ENCODE measurements around the gene SLC29A3. TPM values are rescaled to one million over a fixed set of nuclear protein-coding genes. Genes with fewer than 3 reads are reported as not detected.

Gene SLC29A3
- total and polyA plus RNA-seq, 10 of the 15 experiments (the other 5 are each of a cell fraction or from before 2014, with no cell fraction given): 1.5 to 4.0 (median 2.7) TPM

DNA sequence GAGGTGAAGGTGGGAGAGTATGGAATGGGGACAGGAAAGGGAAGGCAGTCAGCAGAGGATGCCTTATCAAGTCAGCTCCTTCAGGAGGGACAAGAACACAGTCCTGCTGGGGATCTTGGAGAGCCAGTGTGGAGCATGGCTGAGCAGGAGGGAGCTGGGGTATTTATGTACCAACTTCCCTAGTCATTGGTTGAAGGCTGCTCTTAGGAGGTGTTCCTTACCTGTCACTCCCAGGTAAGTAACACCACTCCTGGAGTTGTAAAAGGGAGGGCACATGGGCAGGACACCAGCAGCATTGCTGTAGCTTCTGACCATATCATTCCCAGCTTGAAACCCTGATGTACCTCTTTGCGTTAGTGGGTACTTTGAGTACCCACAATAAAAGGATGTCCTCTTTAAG lies 29.8 kb downstream of the SLC29A3 start (continued):
- TF ChIP-seq BRCA1 (IDR thresholded peaks at IDR 0.05; ENCODE audit: low read depth, low read length) (no peak), RBBP5 (conservative IDR thresholded peaks at IDR 0.05) (no peak), ZBED1 (IDR thresholded peaks at IDR 0.05; ENCODE audit: borderline replicate concordance) (no peak), RCOR1 (conservative IDR thresholded peaks at IDR 0.05; ENCODE audit: low read depth, low read length) (no peak)

DNA sequence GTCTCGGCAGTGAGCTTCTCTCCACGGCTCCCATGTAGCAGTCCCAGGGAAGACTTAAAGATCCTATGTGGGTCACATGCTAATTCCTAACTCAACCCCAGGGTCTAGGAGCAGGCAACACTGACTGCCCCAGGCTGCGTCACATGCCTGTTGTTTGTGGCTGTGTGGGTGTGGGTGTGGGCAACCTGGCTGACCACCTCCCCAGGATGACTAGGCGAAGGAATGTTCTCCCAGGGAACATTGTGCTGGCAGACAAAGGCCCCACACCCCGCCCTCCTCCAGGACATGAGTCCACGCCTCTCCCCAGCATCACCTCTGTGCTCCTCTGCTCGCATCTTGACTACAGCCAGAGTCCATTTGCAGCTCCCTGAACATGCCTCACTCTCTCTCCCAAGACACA lies 30.3 kb downstream of the SLC29A3 start:
- H3K36me3 ChIP-seq (ENCODE audit: control insufficient read depth in 2 of 2, insufficient read depth in 2 of 2, low read length in 1 of 2): no peaks in the 10 kb centered on the region
- DNase-seq (ENCODE audit: low read depth, low spot score) (no peak), FAIRE-seq (no peak), ATAC-seq (no peak)
- SMC1A ChIA-PET (ENCODE audit: uncharacterized antibody, unreplicated experiment): interaction anchor here (2.1 kb wide), 1 partner anchor 23 kb away, joined by 5 read pairs; no protein-coding TSS in a partner anchor
- CTCF ChIA-PET: interaction anchor here (1.3 to 2.4 kb wide), 2 partner anchors 14 to 28 kb away, joined by 3 to 6 read pairs; no protein-coding TSS in a partner anchor
- intact Hi-C loops (cut with micrococcal nuclease; ENCODE audit: unreplicated experiment): no loop called here
- no peak overlapping the region for H2AFZ ChIP-seq (ENCODE audit: control insufficient read depth, low read depth, low read length)
- no peaks in the 10 kb centered on the region for H4K20me1 ChIP-seq (ENCODE audit: control insufficient read depth, insufficient read depth)
- POLR2A ChIA-PET: interaction anchor here (1.4 kb wide), 1 partner anchor 23 kb away, joined by 3 read pairs; no protein-coding TSS in a partner anchor
- no peak overlapping the region for H3K4me2 ChIP-seq (ENCODE audit: control insufficient read depth, insufficient read depth)
- no peak overlapping the region for H3K9ac ChIP-seq (ENCODE audit: control insufficient read depth, insufficient read depth, low read length)
- RAD21 ChIA-PET (ENCODE audit: unreplicated experiment): no interaction called here
- H3K27ac ChIP-seq (ENCODE audit: control insufficient read depth, insufficient read depth): no peak overlapping the region
- no TSS peak for BruUV-seq (replicated peaks)
- H3K4me1 ChIP-seq (ENCODE audit: control insufficient read depth, insufficient read depth, low read length): no peaks in the 10 kb centered on the region
- in situ Hi-C loops (cut with MboI): no loop called here
- 57% methylated on average over 5 of the region's 7 CpGs for WGBS (ENCODE audit: insufficient coverage, insufficient replicate concordance, low lambda C conversion rate, missing lambda C conversion rate)
- no peaks in the 10 kb centered on the region for H3K27me3 ChIP-seq (replicated peaks in 1 of 2; ENCODE audit: control insufficient read depth in 2 of 2, insufficient read depth in 2 of 2, low read length in 1 of 2)
- H3K79me2 ChIP-seq (ENCODE audit: control insufficient read depth, insufficient read depth, low read length): no peaks in the 10 kb centered on the region
- no peaks in the 10 kb centered on the region for H3K9me3 ChIP-seq (replicated peaks; ENCODE audit: control insufficient read depth, insufficient read depth, low read length)
- TF ChIP-seq ZNF217 (IDR thresholded peaks at IDR 0.05) (no peak), ZNF622 (IDR thresholded peaks at IDR 0.05) (no peak), SP1 (IDR thresholded peaks at IDR 0.05; ENCODE audit: low read depth, low read length) (no peak), MTA2 (IDR thresholded peaks at IDR 0.05; ENCODE audit: low read depth) (no peak), SIN3A (IDR thresholded peaks at IDR 0.05; ENCODE audit: low read depth, low read length) (no peak), RFX5 (IDR thresholded peaks at IDR 0.05; ENCODE audit: low read depth, low read length) (no peak), BCL11A (IDR thresholded peaks at IDR 0.05; ENCODE audit: low read depth, low read length) (no peak), ZZZ3 (IDR thresholded peaks at IDR 0.05; ENCODE audit: control insufficient read depth, insufficient read length, low read depth) (no peak), BMI1 (IDR thresholded peaks at IDR 0.05; ENCODE audit: borderline replicate concordance) (no peak)
- TF ChIP-seq, protein P1, sequence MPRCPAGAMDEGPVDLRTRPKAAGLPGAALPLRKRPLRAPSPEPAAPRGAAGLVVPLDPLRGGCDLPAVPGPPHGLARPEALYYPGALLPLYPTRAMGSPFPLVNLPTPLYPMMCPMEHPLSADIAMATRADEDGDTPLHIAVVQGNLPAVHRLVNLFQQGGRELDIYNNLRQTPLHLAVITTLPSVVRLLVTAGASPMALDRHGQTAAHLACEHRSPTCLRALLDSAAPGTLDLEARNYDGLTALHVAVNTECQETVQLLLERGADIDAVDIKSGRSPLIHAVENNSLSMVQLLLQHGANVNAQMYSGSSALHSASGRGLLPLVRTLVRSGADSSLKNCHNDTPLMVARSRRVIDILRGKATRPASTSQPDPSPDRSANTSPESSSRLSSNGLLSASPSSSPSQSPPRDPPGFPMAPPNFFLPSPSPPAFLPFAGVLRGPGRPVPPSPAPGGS (IDR thresholded peaks at IDR 0.05; ENCODE audit: borderline replicate concordance, insufficient read depth, low read depth, low read length, poor library complexity, severe bottlenecking): no peak
- TF ChIP-seq, protein P2, sequence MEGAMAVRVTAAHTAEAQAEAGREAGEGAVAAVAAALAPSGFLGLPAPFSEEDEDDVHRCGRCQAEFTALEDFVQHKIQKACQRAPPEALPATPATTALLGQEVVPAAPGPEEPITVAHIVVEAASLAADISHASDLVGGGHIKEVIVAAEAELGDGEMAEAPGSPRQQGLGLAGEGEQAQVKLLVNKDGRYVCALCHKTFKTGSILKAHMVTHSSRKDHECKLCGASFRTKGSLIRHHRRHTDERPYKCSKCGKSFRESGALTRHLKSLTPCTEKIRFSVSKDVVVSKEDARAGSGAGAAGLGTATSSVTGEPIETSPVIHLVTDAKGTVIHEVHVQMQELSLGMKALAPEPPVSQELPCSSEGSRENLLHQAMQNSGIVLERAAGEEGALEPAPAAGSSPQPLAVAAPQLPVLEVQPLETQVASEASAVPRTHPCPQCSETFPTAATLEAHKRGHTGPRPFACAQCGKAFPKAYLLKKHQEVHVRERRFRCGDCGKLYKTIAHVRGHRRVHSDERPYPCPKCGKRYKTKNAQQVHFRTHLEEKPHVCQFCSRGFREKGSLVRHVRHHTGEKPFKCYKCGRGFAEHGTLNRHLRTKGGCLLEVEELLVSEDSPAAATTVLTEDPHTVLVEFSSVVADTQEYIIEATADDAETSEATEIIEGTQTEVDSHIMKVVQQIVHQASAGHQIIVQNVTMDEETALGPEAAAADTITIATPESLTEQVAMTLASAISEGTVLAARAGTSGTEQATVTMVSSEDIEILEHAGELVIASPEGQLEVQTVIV (IDR thresholded peaks at IDR 0.05; ENCODE audit: borderline replicate concordance, partially characterized antibody): no peak
- no peak overlapping the region for H3K4me3 ChIP-seq

Data from GM12878 (cell line).